Measurements from ENCODE around the gene RBMS3. TPM values are rescaled to one million over a fixed set of nuclear protein-coding genes. Genes with fewer than 3 reads are reported as not detected.

RBMS3 gene
- total and polyA plus RNA-seq, 7 donors = 0.46 to 61.9 (median 39.9) TPM

DNA sequence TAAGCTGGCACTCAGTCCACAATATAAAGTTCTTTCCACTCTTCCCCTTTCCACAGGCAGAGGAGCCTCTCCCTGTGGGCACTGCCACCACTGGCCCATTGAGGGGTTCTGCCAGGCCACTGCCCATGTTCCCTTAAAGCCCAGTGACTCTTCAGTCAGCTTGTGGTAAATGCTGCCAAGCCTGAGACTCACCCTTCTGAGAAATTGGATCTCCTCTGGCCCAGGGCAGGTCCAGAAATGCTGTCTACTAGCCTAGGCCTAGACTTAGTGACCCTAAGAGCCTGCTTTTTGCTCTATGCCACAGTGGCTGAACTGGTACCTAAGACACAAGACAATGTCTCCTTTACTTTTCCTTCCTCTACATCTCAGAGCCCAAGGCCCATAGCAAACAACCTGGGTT, 295.8 kb downstream of the RBMS3 start:
- Histone ChIP-seq H3K27ac (no peak overlapping the region), H3K4me3 (no peak overlapping the region), H3K27me3 (no peaks in the 10 kb centered on the region), H3K9me3 (no peaks in the 10 kb centered on the region), H3K36me3 (no peaks in the 10 kb centered on the region), H3K4me1 (peaks cover 0 to 7% (median 0%) of the 10 kb centered on the region in 4 donors)
- DNase-seq = no peak
- intact Hi-C loops (cut with DNase I) = no loop called here
- no peak for TF ChIP-seq CTCF (IDR thresholded peaks at IDR 0.05)
- no peak for TF ChIP-seq EP300 (IDR thresholded peaks at IDR 0.05)
- TF ChIP-seq POLR2A (IDR thresholded peaks at IDR 0.05) = no peak
- TF ChIP-seq POLR2AphosphoS5 (IDR thresholded peaks at IDR 0.05) = no peak

GRCh38 chr3:29577250-29577649, 296.4 kb downstream of the RBMS3 start:
- TF ChIP-seq POLR2A (IDR thresholded peaks at IDR 0.05) = no peak
- no peak for TF ChIP-seq POLR2AphosphoS5 (IDR thresholded peaks at IDR 0.05)
- TF ChIP-seq EP300 (IDR thresholded peaks at IDR 0.05) = no peak
- no peak for TF ChIP-seq CTCF (IDR thresholded peaks at IDR 0.05)

DNA sequence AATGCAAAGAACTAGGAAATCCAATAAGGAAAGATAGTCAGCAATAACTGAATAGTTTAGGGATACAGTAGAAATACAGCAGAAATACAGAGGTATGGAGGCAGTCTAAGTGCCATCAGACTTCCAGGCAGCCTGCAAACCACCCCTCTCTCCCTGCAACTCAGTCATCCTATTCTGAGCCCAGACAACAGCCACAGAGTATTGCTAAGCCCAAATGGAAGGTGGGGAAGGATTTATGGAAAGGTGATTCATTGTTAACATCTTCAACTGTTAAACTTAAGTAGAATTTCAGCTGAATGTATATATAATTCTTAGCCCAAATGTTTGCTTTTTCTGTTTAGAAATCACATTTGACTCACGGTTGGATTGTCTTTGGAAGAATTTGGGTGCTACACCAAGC, 300.4 kb downstream of the RBMS3 start:
- no peak overlapping the region for H3K4me3 ChIP-seq
- H3K4me1 ChIP-seq = peaks cover 0 to 7% (median 6%) of the 10 kb centered on the region in 4 donors
- H3K9me3 ChIP-seq = no peaks in the 10 kb centered on the region
- TF ChIP-seq POLR2A (IDR thresholded peaks at IDR 0.05) (no peak), EP300 (IDR thresholded peaks at IDR 0.05) (no peak), CTCF (IDR thresholded peaks at IDR 0.05) (no peak), POLR2AphosphoS5 (IDR thresholded peaks at IDR 0.05) (no peak)
- DNase-seq = no peak
- 35 to 69% methylated on average over 1 of the region's 1 CpG for WGBS, 2 donors
- no peaks in the 10 kb centered on the region for H3K36me3 ChIP-seq
- H3K27ac ChIP-seq = no peak overlapping the region
- no peaks in the 10 kb centered on the region for H3K27me3 ChIP-seq
- intact Hi-C loops (cut with DNase I) = no loop called here

More at GRCh38 chr3:29577250-29577649, 296.4 kb downstream of the RBMS3 start:
- WGBS, 2 donors = 87% methylated on average over 2 of the region's 2 CpGs
- Histone ChIP-seq H3K9me3 (no peaks in the 10 kb centered on the region), H3K27ac (no peak overlapping the region), H3K27me3 (no peaks in the 10 kb centered on the region), H3K4me3 (no peak overlapping the region), H3K36me3 (no peaks in the 10 kb centered on the region), H3K4me1 (peaks cover 0 to 7% (median 1%) of the 10 kb centered on the region in 4 donors)
- intact Hi-C loops (cut with DNase I) = no loop called here
- DNase-seq = no peak

DNA sequence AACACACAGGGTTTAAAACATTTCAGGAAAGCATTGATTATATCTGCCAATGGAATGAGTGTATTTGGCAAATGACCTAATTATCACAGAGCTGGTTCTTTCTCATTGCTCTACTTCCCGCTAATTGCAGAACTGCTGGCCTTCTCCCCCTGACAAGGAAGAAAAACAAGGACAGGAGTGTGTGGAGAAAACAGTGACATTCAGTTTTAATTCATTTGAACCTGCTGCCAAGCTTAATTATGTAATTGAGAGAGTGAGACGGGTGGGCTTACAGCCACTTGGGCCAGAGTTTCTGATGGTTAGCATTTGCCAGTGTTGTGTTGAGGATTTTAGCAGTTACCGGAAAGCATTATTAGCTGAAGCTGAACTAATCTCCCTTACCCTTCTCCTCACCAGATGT, 301.4 kb downstream of the RBMS3 start:
- WGBS, 2 donors = 83 to 85% methylated on average over 3 of the region's 3 CpGs
- Histone ChIP-seq H3K4me3 (no peak overlapping the region), H3K4me1 (peaks cover 0 to 11% (median 4%) of the 10 kb centered on the region in 4 donors), H3K27me3 (no peaks in the 10 kb centered on the region), H3K36me3 (no peaks in the 10 kb centered on the region), H3K9me3 (no peaks in the 10 kb centered on the region), H3K27ac (no peak overlapping the region)
- intact Hi-C loops (cut with DNase I) = no loop called here
- no peak for DNase-seq
- TF ChIP-seq CTCF (IDR thresholded peaks at IDR 0.05) (no peak), EP300 (IDR thresholded peaks at IDR 0.05) (no peak)

- no peaks in the 10 kb centered on the region for H3K36me3 ChIP-seq
- no peaks in the 10 kb centered on the region for H3K27me3 ChIP-seq
- H3K9me3 ChIP-seq = no peaks in the 10 kb centered on the region
- no peak for DNase-seq
- peaks cover 0 to 18% (median 3%) of the 10 kb centered on the region in 4 donors for H3K4me1 ChIP-seq
- TF ChIP-seq POLR2AphosphoS5 (IDR thresholded peaks at IDR 0.05) (no peak), EP300 (IDR thresholded peaks at IDR 0.05) (no peak), POLR2A (IDR thresholded peaks at IDR 0.05) (no peak), CTCF (IDR thresholded peaks at IDR 0.05) (no peak)
- H3K27ac ChIP-seq = no peak overlapping the region
- intact Hi-C loops (cut with DNase I) = no loop called here
- H3K4me3 ChIP-seq = no peak overlapping the region
Observed at GRCh38 chr3:29583861-29584260, 303.0 kb downstream of the RBMS3 start.
